ENCODE data around the gene DTX3. TPM values are rescaled to one million over a fixed set of nuclear protein-coding genes. Genes with fewer than 3 reads are reported as not detected.

Gene DTX3
- total RNA-seq, 1 donor from 2014 or later: 29.9 TPM

DNA sequence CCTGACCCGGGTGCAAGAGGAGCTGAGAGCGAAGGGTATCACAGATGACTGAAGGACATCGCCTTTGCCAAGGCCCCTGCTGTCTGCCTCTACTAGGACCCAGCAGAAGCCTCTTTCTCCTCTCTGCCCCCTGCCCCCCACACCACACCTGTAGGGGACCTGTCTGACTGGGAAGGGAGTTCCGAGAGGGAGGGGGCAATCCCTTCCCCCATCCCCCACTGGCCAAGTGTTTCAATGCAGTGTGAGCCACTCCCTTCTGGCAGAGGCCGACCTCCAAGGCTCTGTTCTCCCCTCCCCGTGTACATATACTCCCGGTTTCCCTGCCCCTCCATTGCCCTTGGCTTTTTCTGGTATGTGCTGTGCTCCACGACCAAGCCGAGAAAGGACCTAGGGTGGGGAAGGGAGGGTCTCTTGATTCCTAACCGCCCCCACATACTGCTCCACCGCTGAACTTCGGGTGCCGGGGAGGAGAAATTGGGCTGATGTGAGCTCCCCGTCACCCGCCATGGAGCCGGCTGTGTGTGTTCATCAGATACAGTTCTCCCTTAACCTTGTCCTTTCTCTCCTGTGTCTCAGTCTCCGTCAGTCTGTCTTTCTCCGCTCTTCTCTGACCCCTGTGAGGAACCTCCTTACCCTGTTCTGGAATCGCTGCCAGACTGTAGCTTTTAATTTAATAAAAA, 4.6 kb downstream of the DTX3 start:
- DNase-seq (ENCODE audit: extremely low spot score, unreplicated experiment): no peak
- TF ChIP-seq, protein P1, sequence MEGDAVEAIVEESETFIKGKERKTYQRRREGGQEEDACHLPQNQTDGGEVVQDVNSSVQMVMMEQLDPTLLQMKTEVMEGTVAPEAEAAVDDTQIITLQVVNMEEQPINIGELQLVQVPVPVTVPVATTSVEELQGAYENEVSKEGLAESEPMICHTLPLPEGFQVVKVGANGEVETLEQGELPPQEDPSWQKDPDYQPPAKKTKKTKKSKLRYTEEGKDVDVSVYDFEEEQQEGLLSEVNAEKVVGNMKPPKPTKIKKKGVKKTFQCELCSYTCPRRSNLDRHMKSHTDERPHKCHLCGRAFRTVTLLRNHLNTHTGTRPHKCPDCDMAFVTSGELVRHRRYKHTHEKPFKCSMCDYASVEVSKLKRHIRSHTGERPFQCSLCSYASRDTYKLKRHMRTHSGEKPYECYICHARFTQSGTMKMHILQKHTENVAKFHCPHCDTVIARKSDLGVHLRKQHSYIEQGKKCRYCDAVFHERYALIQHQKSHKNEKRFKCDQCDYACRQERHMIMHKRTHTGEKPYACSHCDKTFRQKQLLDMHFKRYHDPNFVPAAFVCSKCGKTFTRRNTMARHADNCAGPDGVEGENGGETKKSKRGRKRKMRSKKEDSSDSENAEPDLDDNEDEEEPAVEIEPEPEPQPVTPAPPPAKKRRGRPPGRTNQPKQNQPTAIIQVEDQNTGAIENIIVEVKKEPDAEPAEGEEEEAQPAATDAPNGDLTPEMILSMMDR (IDR thresholded peaks at IDR 0.05): no peak
- Mint-ChIP-seq H3K4me3 (ENCODE audit: unreplicated experiment) (no peak overlapping the region), H3K27me3 (ENCODE audit: unreplicated experiment) (peaks cover 2% of the 10 kb centered on the region), H3K4me1 (ENCODE audit: unreplicated experiment) (peaks cover 36% of the 10 kb centered on the region), H3K9me3 (ENCODE audit: unreplicated experiment) (no peaks in the 10 kb centered on the region), H3K36me3 (ENCODE audit: unreplicated experiment) (peaks cover 1% of the 10 kb centered on the region), H3K27ac (ENCODE audit: unreplicated experiment) (peak overlapping the region; percentile 28)

GRCh38 chr12:57609781-57610553, 5.3 kb downstream of the DTX3 start:
- Mint-ChIP-seq H3K9me3 (ENCODE audit: unreplicated experiment) (no peaks in the 10 kb centered on the region), H3K4me3 (ENCODE audit: unreplicated experiment) (peak overlapping the region; percentile 69), H3K4me1 (ENCODE audit: unreplicated experiment) (peaks cover 32% of the 10 kb centered on the region), H3K36me3 (ENCODE audit: unreplicated experiment) (peaks cover 4% of the 10 kb centered on the region), H3K27me3 (ENCODE audit: unreplicated experiment) (peaks cover 2% of the 10 kb centered on the region), H3K27ac (ENCODE audit: unreplicated experiment) (peak overlapping the region; percentile 31)
- no peak for DNase-seq (ENCODE audit: extremely low spot score, unreplicated experiment)
- TF ChIP-seq, protein P1 (IDR thresholded peaks at IDR 0.05): no peak

GRCh38 chr12:57610554-57611107, 6.0 kb downstream of the DTX3 start:
- Mint-ChIP-seq H3K27ac (ENCODE audit: unreplicated experiment) (peak overlapping the region; percentile 44), H3K9me3 (ENCODE audit: unreplicated experiment) (no peaks in the 10 kb centered on the region)

GRCh38 chr12:57611108-57611826, 6.6 kb downstream of the DTX3 start, which contains the start of gene ARHGEF25:
Gene ARHGEF25, plus strand, starts transcription at chr12:57611435. Its CDS starts 460 bp downstream, at chr12:57611895.
- Mint-ChIP-seq H3K27me3 (ENCODE audit: unreplicated experiment) (peaks cover 2% of the 10 kb centered on the region), H3K27ac (ENCODE audit: unreplicated experiment) (peak within 1 kb of the TSS; percentile 47), H3K4me3 (ENCODE audit: unreplicated experiment) (peak within 1 kb of the TSS; percentile 78), H3K4me1 (ENCODE audit: unreplicated experiment) (peaks cover 25% of the 10 kb centered on the region), H3K9me3 (ENCODE audit: unreplicated experiment) (no peaks in the 10 kb centered on the region), H3K36me3 (ENCODE audit: unreplicated experiment) (peaks cover 14% of the 10 kb centered on the region)
- TF ChIP-seq, protein P1 (IDR thresholded peaks at IDR 0.05): no peak
- no peak for DNase-seq (ENCODE audit: extremely low spot score, unreplicated experiment)

More at GRCh38 chr12:57610554-57611107, 6.0 kb downstream of the DTX3 start:
- no peak for DNase-seq (ENCODE audit: extremely low spot score, unreplicated experiment)
- peaks cover 26% of the 10 kb centered on the region for H3K4me1 Mint-ChIP-seq (ENCODE audit: unreplicated experiment)
- H3K27me3 Mint-ChIP-seq (ENCODE audit: unreplicated experiment): peaks cover 2% of the 10 kb centered on the region
- TF ChIP-seq, protein P1 (IDR thresholded peaks at IDR 0.05): no peak
- peaks cover 8% of the 10 kb centered on the region for H3K36me3 Mint-ChIP-seq (ENCODE audit: unreplicated experiment)
- H3K4me3 Mint-ChIP-seq (ENCODE audit: unreplicated experiment): peak overlapping the region; percentile 69
